Measurements from ENCODE around the gene COL16A1. TPM values are rescaled to one million over a fixed set of nuclear protein-coding genes. Genes with fewer than 3 reads are reported as not detected.
A peak's percentile ranks its signal among the peaks of the same experiment; 100 is the strongest.

The COL16A1 gene
- total RNA-seq, 1 donor from 2014 or later: 0.67 TPM

GRCh38 chr1:31651089-31651420 is 52.8 kb downstream of the COL16A1 start:
- Mint-ChIP-seq H3K27me3 (no peaks in the 10 kb centered on the region), H3K36me3 (ENCODE audit: insufficient read depth) (no peaks in the 10 kb centered on the region), H3K9me3 (ENCODE audit: low read depth) (no peaks in the 10 kb centered on the region), H3K4me1 (ENCODE audit: low read depth) (peaks cover 15% of the 10 kb centered on the region), H3K27ac (no peak overlapping the region), H3K4me3 (ENCODE audit: low read depth) (no peak overlapping the region)
- DNase-seq (ENCODE audit: low spot score, unreplicated experiment): no peak
- no peak for TF ChIP-seq CTCF (IDR thresholded peaks at IDR 0.05; ENCODE audit: unreplicated experiment)

- no peaks in the 10 kb centered on the region for H3K27me3 Mint-ChIP-seq
- no peak for DNase-seq (ENCODE audit: low spot score, unreplicated experiment)
- peaks cover 12% of the 10 kb centered on the region for H3K4me1 Mint-ChIP-seq (ENCODE audit: low read depth)
- no peaks in the 10 kb centered on the region for H3K36me3 Mint-ChIP-seq (ENCODE audit: insufficient read depth)
- no peak overlapping the region for H3K27ac Mint-ChIP-seq
- H3K4me3 Mint-ChIP-seq (ENCODE audit: low read depth): no peak overlapping the region
- no peaks in the 10 kb centered on the region for H3K9me3 Mint-ChIP-seq (ENCODE audit: low read depth)
- no peak for TF ChIP-seq CTCF (IDR thresholded peaks at IDR 0.05; ENCODE audit: unreplicated experiment)
Measured at GRCh38 chr1:31650161-31651088, 53.4 kb downstream of the COL16A1 start.

GRCh38 chr1:31648641-31649357 is 55.0 kb downstream of the COL16A1 start:
- no peak for DNase-seq (ENCODE audit: low spot score, unreplicated experiment)
- Mint-ChIP-seq H3K27ac (no peak overlapping the region), H3K9me3 (ENCODE audit: low read depth) (no peaks in the 10 kb centered on the region), H3K27me3 (no peaks in the 10 kb centered on the region), H3K4me1 (ENCODE audit: low read depth) (peaks cover 18% of the 10 kb centered on the region), H3K36me3 (ENCODE audit: insufficient read depth) (no peaks in the 10 kb centered on the region), H3K4me3 (ENCODE audit: low read depth) (no peak overlapping the region)
- no peak for TF ChIP-seq CTCF (IDR thresholded peaks at IDR 0.05; ENCODE audit: unreplicated experiment)

DNA sequence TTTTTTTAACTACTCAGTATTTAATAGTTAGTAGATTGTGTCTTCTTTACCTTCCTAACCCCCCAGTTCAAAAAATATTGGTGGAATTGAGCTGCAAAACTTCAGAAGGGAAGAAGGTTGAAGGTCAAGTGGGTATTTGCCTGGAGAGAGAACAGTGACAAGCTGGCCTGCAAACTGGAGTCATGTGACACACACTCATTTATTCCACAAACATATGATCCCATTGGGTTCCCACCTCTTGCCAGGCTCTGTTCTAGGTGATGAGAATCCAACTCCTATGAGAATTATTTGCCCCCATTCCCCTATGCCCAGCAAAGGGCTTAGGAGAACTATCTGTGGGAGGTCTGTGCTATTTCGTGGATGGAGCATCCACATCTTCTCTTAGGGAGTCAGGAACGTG is 55.6 kb downstream of the COL16A1 start:
- Mint-ChIP-seq H3K4me3 (ENCODE audit: low read depth) (no peak overlapping the region), H3K27ac (no peak overlapping the region), H3K27me3 (no peaks in the 10 kb centered on the region), H3K9me3 (ENCODE audit: low read depth) (no peaks in the 10 kb centered on the region), H3K4me1 (ENCODE audit: low read depth) (peaks cover 23% of the 10 kb centered on the region), H3K36me3 (ENCODE audit: insufficient read depth) (no peaks in the 10 kb centered on the region)
- no peak for TF ChIP-seq CTCF (IDR thresholded peaks at IDR 0.05; ENCODE audit: unreplicated experiment)
- no peak for DNase-seq (ENCODE audit: low spot score, unreplicated experiment)

DNA sequence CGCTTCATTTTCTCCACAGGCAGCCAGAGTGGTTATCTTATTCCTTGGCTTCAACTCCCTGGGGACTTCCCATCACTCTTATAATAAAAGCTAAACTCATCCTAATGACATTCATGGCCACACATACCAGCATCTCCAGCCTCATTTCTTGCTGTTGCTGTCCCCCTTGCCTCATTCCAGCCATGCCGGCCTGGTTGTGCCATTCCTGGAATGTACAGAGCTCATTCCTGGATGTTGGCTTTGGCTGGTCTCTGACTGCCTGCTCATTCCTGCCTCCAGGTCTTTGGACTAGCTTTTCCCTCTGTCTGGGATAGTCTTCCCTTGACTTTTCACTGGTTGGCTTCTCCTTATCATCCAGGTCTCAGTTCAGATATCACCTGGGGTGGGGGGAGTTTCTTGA is 56.7 kb downstream of the COL16A1 start:
- no peaks in the 10 kb centered on the region for H3K36me3 Mint-ChIP-seq (ENCODE audit: insufficient read depth)
- H3K4me1 Mint-ChIP-seq (ENCODE audit: low read depth): peaks cover 23% of the 10 kb centered on the region
- no peaks in the 10 kb centered on the region for H3K9me3 Mint-ChIP-seq (ENCODE audit: low read depth)
- H3K27me3 Mint-ChIP-seq: no peaks in the 10 kb centered on the region
- TF ChIP-seq CTCF (IDR thresholded peaks at IDR 0.05; ENCODE audit: unreplicated experiment): no peak
- peak overlapping the region; percentile 94 for H3K4me3 Mint-ChIP-seq (ENCODE audit: low read depth)
- no peak overlapping the region for H3K27ac Mint-ChIP-seq
- DNase-seq (ENCODE audit: low spot score, unreplicated experiment): no peak
